Activated T-cell treated with anti-CD3 and anti-CD28 coated beads for 4 hours (primary cell): ENCODE data around the gene PILRB.
"Not testable (repeated sequence)": the region's sequence is repeated elsewhere in the genome, so short reads cannot be mapped to it uniquely, and the experiment has no call there.

Experiments used
- DNase-seq: peaks from one replicate; pipeline ENCODE4 v3.0.0-alpha.2; 2020

PILRB gene

DNA sequence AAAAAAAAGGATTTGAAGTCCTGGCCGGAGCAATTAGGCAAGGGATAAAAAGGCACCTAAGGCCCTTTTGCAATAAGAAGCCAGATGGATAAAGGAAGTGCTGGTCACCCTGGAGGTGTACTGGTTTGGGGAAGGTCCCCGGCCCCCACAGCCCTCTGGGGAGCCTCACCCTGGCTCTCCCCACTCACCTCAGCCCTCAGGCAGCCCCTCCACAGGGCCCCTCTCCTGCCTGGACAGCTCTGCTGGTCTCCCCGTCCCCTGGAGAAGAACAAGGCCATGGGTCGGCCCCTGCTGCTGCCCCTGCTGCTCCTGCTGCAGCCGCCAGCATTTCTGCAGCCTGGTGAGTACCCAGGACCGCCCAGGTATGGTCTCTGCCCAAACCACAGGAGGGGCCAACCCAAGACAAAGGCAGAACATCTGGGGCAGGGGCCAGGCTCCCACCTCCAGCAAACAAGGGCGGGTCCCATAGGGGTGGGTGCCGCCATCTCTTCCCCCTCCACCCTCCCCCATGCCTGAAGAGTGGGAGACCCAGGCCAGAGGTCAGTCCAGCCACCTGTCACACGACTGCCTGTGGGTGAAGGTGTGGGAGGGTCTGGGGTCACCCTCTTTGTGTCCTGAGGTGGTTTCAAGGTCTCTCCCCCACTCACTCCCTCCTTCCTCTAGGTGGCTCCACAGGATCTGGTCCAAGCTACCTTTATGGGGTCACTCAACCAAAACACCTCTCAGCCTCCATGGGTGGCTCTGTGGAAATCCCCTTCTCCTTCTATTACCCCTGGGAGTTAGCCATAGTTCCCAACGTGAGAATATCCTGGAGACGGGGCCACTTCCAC is at the start of gene PILRB:
Gene PILRB (plus strand): TSS at position 91 of the 830 bp plus-strand sequence. CDS start 186 bp downstream, at position 277.
- DNase-seq, result no peak

GRCh38 chr7:100318329-100318728 is 39.6 kb upstream of the PILRB start:
- not testable (repeated sequence) for DNase-seq

DNA sequence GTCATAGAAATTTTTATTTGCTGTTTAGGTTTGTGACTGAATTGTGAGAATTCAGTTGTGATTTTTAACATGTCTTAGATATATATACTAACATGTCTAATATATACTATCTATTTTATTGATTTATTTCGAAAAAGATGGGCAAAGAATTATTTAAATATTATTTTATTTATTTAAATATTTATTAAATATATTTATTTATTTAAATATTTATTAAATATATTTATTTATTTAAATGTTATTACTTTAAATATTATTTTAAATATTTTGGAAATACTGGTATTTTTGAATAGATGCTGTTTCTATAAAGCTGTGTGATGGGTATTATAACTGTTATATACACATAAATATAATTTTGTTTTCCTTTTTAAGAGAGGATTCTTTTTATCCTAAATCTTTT is 36.3 kb upstream of the PILRB start:
- not testable (repeated sequence) for DNase-seq

GRCh38 chr7:100324194-100324593 is 33.7 kb upstream of the PILRB start:
- not testable (repeated sequence) for DNase-seq

DNA sequence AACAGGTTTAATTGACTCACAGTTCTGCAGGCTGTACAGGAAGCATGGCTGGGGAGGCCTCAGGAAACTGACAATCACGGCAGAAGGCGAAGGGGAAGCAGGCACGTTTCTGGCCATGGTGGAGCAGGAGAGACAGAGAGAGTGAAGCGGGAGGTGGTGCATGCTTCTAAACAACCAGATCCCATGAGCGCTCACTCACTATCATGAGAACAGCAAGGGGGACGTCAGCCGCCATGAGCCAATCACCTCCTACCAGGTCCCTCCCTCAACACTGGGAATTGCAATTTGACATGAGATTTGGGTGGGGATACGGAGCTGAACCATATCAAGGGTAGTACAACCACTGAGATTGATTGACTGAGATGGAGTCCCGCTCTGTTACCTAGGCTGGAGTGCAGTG is 32.2 kb upstream of the PILRB start:
- not testable (repeated sequence) for DNase-seq

GRCh38 chr7:100326914-100327313 is 31.0 kb upstream of the PILRB start:
- not testable (repeated sequence) for DNase-seq

- peak; percentile 69 for DNase-seq
Measured at GRCh38 chr7:100335566-100336466, 22.1 kb upstream of the PILRB start.

DNA sequence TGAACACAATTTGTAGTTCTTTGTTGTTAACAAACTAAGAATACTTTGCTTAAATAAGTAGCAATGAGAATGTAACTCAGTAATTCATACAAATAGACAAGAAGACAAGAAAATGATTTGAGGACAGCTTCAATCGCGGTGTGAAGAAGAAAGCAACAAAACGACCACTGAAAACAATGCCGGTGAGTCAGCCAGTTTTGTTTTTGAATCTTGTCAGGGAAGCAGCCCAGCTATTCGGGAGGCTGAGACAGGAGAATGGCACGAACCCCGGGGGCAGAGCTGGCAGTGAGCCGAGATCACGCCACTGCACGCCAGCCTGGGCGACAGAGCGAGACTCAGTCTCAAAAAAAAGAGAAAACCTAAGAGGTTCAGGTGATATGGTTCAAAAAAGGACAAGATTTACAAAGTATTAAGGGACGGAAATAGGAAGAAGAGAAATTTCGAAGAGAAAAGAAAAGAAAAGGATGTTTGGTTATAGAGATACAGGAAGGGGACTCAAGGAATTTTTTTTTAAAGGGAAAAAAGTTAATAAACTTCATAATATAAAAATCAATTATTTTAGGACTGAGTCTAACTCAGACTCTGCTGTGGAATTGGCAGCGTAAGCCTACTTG is 19.7 kb upstream of the PILRB start:
- DNase-seq, result not testable (repeated sequence)

DNA sequence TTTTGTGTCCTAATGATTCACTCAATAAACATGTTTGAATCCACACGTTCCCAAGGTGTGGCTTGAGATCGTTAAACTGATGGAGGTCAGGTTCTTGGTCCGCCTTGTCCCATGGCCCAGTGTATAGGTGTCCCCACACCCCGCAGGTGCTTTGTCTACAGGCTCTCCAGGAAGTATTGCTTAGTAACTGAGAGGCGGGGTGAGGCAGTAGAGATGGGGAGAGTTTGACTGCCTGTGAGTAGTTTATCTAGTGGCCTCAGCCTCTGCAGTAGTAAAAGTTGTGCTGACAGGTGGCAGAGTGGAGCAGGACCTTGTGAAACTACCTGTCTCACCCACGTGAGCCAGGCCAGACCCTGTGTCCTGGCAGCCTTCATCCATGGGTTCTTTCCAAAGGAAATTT is 16.6 kb upstream of the PILRB start:
- not testable (repeated sequence) for DNase-seq

GRCh38 chr7:100342765-100343164 is 15.2 kb upstream of the PILRB start:
- no peak for DNase-seq

DNA sequence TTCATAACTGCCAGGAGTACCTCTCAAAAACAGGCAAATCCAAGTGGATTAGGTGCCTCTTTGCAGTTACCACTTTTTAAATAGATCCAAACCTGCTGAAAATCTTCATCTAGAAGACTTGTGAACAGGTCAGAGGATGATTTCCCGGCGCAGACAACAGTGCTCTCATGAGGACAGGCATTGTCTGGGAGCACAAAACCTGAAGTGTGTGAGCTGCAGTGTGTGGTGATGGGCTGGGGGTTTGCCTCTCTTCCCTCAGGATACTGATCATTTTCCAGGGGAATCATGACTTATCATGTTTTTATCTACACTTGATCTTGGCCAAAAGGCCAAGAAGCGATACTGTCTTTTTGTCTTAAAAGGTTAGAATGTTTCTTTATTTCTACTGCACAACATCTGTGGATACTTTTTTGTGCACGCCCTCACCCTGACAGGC is 13.8 kb upstream of the PILRB start:
- not testable (repeated sequence) for DNase-seq

GRCh38 chr7:100344560-100345287 is 13.2 kb upstream of the PILRB start:
- peak; percentile 69 for DNase-seq

- peak; percentile 51 for DNase-seq
Measured at GRCh38 chr7:100345288-100345672, 12.6 kb upstream of the PILRB start.

DNA sequence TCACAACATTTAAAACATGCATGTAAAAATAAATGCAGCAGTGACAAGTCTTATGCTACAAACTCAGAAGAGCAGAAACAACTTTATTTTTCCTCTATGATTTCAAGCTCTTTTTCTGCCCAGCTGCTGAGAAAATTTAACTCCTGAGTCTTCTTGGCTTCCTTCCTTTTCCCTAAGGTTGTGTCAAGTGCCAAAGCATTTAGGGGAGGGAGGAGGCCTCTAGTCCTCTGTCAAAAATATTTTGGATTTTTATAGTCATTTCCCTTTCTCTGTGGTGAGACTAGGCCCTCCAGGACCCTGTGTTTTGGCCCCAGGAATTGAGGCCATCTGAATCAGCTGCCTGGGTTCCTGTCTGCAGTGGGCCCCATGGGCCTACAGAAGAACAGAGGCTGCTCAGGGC is 11.0 kb upstream of the PILRB start:
- DNase-seq, result no peak

DNA sequence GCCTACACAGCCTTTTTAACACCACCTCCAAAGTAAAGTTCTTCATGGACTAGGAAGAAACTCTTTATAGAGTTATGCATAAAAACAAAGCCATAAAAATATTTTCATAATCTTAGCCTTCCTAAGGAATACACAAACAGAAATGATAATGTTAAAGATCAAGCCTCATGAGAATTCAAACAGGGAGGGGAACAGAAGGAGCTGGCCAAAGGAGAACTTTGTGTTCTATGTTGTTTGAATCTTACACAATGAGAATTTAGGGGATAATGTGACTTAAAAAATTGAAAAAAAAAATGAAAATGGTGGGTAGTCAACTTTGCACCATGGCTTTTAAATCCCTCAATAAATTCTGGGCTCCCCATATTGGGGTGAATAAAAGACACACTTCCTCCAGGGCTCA is 9.1 kb upstream of the PILRB start:
- DNase-seq, result no peak

DNA sequence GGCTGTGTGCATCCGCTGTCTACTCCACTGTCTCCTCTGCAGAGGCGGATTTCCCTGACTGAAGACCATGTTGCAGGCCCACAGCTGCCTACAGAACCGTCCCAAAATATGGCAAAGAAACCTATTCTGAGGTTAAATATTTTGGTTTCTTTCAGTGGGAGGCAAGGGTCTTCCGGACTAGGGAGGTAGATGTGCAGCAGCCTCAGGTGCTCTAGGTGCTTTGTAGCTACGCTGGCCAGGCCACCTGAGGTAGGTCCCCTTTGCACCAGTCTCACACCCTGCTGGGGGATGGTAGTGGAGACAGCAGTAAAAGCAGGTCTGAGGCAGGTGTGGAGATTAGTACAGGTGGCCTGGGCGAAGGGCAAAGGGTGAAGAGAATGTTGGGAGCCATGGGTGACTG is 8.2 kb upstream of the PILRB start:
- no peak for DNase-seq

DNA sequence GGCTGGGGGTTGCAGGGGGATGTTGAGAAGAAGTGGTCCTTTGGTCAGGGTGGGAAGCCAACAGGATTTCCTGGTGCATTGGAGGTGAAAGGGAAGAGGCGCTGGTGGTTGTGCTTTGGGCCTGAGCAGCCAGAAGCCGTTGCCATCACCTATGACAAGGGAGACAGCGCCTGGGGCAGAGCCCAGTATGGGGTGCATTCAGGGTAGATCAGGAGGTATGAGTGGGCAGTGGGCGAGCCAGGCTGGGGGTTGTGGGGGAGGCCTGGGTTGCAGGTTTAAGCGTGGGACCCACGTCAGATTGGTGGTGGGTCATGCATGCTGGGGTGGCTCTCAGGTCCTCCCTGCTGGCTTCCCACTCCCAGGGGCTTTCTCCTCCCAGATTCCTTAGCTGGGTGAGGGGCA is 6.3 kb upstream of the PILRB start:
- no peak for DNase-seq

GRCh38 chr7:100352230-100352781 is 5.6 kb upstream of the PILRB start:
- DNase-seq, result not testable (repeated sequence)

DNA sequence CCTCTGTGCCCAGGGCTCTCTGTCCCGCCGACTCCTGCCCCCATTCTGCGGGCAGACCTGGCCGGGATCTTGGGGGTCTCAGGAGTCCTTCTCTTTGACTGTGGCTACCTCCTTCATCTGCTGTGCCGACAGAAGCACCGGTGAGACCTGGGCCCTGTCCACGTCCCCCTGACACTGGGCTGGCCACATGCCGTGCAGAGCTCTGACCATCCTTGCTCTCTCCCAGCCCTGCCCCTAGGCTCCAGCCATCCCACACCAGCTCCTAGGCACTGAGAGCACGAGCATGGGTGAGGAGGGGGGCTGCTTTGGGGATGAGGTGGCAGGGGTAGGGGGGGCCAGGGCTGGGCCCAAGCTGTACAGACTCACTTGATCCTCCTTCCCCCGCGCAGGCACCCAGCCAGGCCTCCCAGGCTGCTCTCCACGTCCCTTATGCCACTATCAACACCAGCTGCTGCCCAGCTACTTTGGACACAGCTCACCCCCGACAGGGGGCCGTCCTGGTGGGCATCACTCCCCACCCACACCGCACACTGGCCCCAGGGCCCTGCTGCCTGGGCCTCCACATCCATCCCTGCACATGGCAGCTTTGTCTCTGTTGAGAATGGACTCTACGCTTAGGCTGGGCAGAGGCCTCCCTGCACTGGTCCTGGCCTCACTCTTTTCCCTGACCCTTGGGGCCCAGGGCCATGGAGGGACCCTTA is 4.8 kb upstream of the PILRB start:
- no peak for DNase-seq

DNA sequence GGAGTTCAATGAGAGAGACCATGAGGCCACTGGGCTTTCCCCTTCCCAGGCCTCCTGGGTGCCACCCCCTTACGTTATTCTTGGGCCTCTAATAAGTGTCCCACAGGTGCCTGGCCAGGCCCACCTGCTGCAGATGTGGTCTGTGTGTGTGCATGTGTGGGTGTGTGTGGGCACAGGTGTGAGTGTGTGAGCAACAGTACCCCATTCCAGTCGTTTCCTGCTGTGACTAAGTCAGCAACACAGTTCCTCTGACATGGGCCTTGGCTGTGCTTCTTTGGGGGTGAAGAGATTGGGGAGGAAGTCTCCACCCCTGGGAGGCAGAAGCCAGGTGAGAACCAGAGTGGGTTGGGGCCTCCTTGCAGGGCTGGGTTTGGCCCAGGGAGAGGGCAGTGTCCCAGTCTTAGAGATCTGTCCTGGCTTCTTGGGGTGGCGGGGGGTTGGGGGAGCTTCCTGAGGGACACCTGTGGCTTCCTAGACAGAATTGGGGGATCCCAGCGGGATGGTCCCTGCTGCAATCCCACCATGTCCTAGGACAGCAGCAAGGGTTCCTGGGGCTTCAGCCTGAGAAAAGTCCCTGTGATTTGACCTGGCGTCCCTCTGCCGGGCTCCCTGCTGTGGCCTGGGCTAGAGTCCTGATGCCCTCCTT is 4.1 kb upstream of the PILRB start:
- peak; percentile 33 for DNase-seq
